GM23338 (cell line): ENCODE data around the gene DTNA. TPM values are rescaled to one million over a fixed set of nuclear protein-coding genes. Genes with fewer than 3 reads are reported as not detected.
A peak's percentile ranks its signal among the peaks of the same experiment; 100 is the strongest.

ENCODE experiments used
- ATAC-seq: fragments of 200-7000 bp; cut with Tn5 transposase; 3 replicates; pipeline ENCODE4 v1.9.1; 2020
- DNase-seq: peaks from one replicate; pipeline ENCODE4 v3.0.0-alpha.2; 2015; ENCODE audit warnings: low spot score
- H2AFZ ChIP-seq: fragments of 200-600 bp; sonication (generic); 2 replicates; pipeline ENCODE4 v1.8.0; 2016; ENCODE audit warnings: antibody characterized with exemption, mild to moderate bottlenecking, moderate library complexity
- H3F3A ChIP-seq: fragments of 200-600 bp; sonication (generic); replicated peaks from 2 replicates; pipeline ENCODE4 v1.8.0; 2017; ENCODE audit warnings: antibody characterized with exemption, mixed run types, low read depth
- H3K27ac ChIP-seq: fragments of 200-600 bp; sonication (generic); 2 replicates; pipeline ENCODE4 v1.6.1; 2016; ENCODE audit warnings: low read depth
- H3K27me3 ChIP-seq: fragments of 200-600 bp; sonication (generic); 2 replicates; pipeline ENCODE4 v1.8.0; 2016; ENCODE audit warnings: mild to moderate bottlenecking, mixed run types, moderate library complexity; ENCODE audit not compliant: insufficient read depth
- H3K36me3 ChIP-seq: fragments of 200-600 bp; sonication (generic); 2 replicates; pipeline ENCODE4 v1.8.0; 2016; ENCODE audit warnings: mild to moderate bottlenecking; ENCODE audit not compliant: insufficient read depth
- H3K4me1 ChIP-seq: fragments of 200-600 bp; sonication (generic); 2 replicates; pipeline ENCODE4 v1.8.0; 2016; ENCODE audit warnings: mild to moderate bottlenecking, moderate library complexity; ENCODE audit not compliant: insufficient read depth
- H3K4me2 ChIP-seq: fragments of 200-600 bp; sonication (generic); 2 replicates; pipeline ENCODE4 v1.7.1; 2017; ENCODE audit warnings: mixed run types
- H3K4me3 ChIP-seq: fragments of 200-600 bp; sonication (generic); 2 replicates; pipeline ENCODE4 v1.6.1; 2016; ENCODE audit warnings: mixed run types
- H3K79me2 ChIP-seq: fragments of 200-600 bp; sonication (generic); replicated peaks from 2 replicates; pipeline ENCODE4 v1.8.0; 2017; ENCODE audit warnings: mild to moderate bottlenecking; ENCODE audit not compliant: insufficient read depth
- H3K9me2 ChIP-seq: fragments of 200-600 bp; sonication (generic); 2 replicates; pipeline ENCODE4 v1.8.0; 2017; ENCODE audit not compliant: insufficient read depth
- H4K20me1 ChIP-seq: fragments of 200-600 bp; sonication (generic); replicated peaks from 2 replicates; pipeline ENCODE4 v1.8.0; 2017; ENCODE audit warnings: mild to moderate bottlenecking; ENCODE audit not compliant: insufficient read depth
- H3K27ac Mint-ChIP-seq: 2 replicates; pipeline ENCODE4 v1.8.0; 2020; ENCODE audit warnings: inconsistent platforms, mild to moderate bottlenecking, moderate library complexity, mixed read lengths
- H3K27me3 Mint-ChIP-seq: 3 replicates; pipeline ENCODE4 v1.8.0; 2022; ENCODE audit warnings: low read depth, mild to moderate bottlenecking, moderate library complexity, mixed read lengths, inconsistent platforms; ENCODE audit not compliant: insufficient read depth, poor library complexity
- H3K36me3 Mint-ChIP-seq: 3 replicates; pipeline ENCODE4 v1.8.0; 2021; ENCODE audit warnings: low read depth, mild to moderate bottlenecking, inconsistent platforms, moderate library complexity, mixed read lengths
- H3K4me1 Mint-ChIP-seq: 3 replicates; pipeline ENCODE4 v1.8.0; 2020; ENCODE audit warnings: mild to moderate bottlenecking, inconsistent platforms, mixed read lengths
- H3K4me3 Mint-ChIP-seq: 3 replicates; pipeline ENCODE4 v1.8.0; 2021; ENCODE audit warnings: moderate library complexity, mild to moderate bottlenecking, inconsistent platforms, mixed read lengths
- H3K9me3 Mint-ChIP-seq: 3 replicates; pipeline ENCODE4 v1.8.0; 2020; ENCODE audit warnings: moderate library complexity, mild to moderate bottlenecking, inconsistent platforms, mixed read lengths
- CREB1 ChIP-seq: fragments of 250-450 bp; sonication (Bioruptor Pico); IDR thresholded peaks from 2 replicates; pipeline ENCODE4 v1.5.0; 2020; ENCODE audit warnings: low read depth, mild to moderate bottlenecking, moderate library complexity
- CTCF ChIP-seq, 2 experiments: fragments of 200-600 bp in 1 of 2; sonication (generic) in 1 of 2; conservative IDR thresholded peaks; 2 replicates each; pipeline versions ENCODE4 v1.5.1 to v1.6.1; 2016 to 2017; ENCODE audit warnings: antibody characterized with exemption in 2 of 2, low read depth in 2 of 2, mild to moderate bottlenecking in 2 of 2, moderate library complexity in 1 of 2
- ETS1 ChIP-seq: IDR thresholded peaks from 2 replicates; pipeline ENCODE4 v1.6.1; 2016; ENCODE audit warnings: antibody characterized with exemption
- EZH2 ChIP-seq: fragments of 200-600 bp; sonication (generic); IDR thresholded peaks from one replicate; pipeline ENCODE4 v1.8.0; 2017; ENCODE audit warnings: antibody characterized with exemption, mild to moderate bottlenecking, low read depth; ENCODE audit not compliant: unreplicated experiment
- JUNB ChIP-seq: IDR thresholded peaks from one replicate; pipeline ENCODE4 v1.6.1; 2016; ENCODE audit warnings: antibody characterized with exemption; ENCODE audit not compliant: unreplicated experiment
- ZNF462 ChIP-seq: fragments of 250-450 bp; sonication (Bioruptor Pico); IDR thresholded peaks from 2 replicates; pipeline ENCODE4 v1.5.0; 2020; ENCODE audit warnings: mild to moderate bottlenecking, moderate library complexity
- polyA plus RNA-seq: library from polyadenylated mRNA; unstranded; fragments of >200 nt; fragmentation: Nextera tagmentation; extraction: Ambion mirVana; gene quantifications from 2 replicates; pipeline ENCODE4 v1.2.1, GENCODE V29; 2016
- total RNA-seq: library from RNA; depleted of rRNA; stranded (reverse); fragments of >200 nt; shearing (Covaris generic); gene quantifications from 2 replicates; pipeline ENCODE4 v1.2.3, GENCODE V29; 2014

Gene DTNA
- total and polyA plus RNA-seq, 2 experiments from 2014 or later = 11.5 to 25.1 TPM

- ATAC-seq = peak; percentile 28; the same call in 1 of the 3 replicates
- H3K4me2 ChIP-seq = no peak overlapping the region
Measured at GRCh38 chr18:34709104-34709503, 994 bp upstream of the DTNA start.

GRCh38 chr18:34710458-34710914 lies 388 bp downstream of the DTNA start:
- Histone ChIP-seq H3K27ac (no peak overlapping the region), H3K79me2 (no peaks in the 10 kb centered on the region), H4K20me1 (no peaks in the 10 kb centered on the region), H3K4me2 (no peak overlapping the region), H3F3A (no peaks in the 10 kb centered on the region), H2AFZ (no peak overlapping the region), H3K9me2 (no peaks in the 10 kb centered on the region; the same call in 1 of the 2 replicates), H3K27me3 (no peaks in the 10 kb centered on the region), H3K4me1 (peaks cover 47% of the 10 kb centered on the region), H3K36me3 (no peaks in the 10 kb centered on the region), H3K4me3 (no peak overlapping the region)
- ATAC-seq (no peak), DNase-seq (no peak)
- H3K27me3 Mint-ChIP-seq = no peaks in the 10 kb centered on the region
- H3K36me3 Mint-ChIP-seq = no peaks in the 10 kb centered on the region
- no peaks in the 10 kb centered on the region for H3K9me3 Mint-ChIP-seq
- H3K4me3 Mint-ChIP-seq = peak overlapping the region; percentile 18; the same call in 1 of the 3 replicates
- TF ChIP-seq JUNB (no peak), CREB1 (CRISPR knock-in tag) (no peak), CTCF (conservative IDR thresholded peaks at IDR 0.05; ENCODE audit: low read depth in 2 of 2) (no peak), ZNF462 (CRISPR knock-in tag) (no peak), EZH2 (no peak)
- H3K27ac Mint-ChIP-seq = peak overlapping the region; percentile 94
- H3K4me1 Mint-ChIP-seq = peaks cover 37% of the 10 kb centered on the region

More at GRCh38 chr18:34709104-34709503, 994 bp upstream of the DTNA start:
- H2AFZ ChIP-seq = no peak overlapping the region
- H3K9me2 ChIP-seq = no peaks in the 10 kb centered on the region; the same call in 1 of the 2 replicates
- peaks cover 47% of the 10 kb centered on the region for H3K4me1 ChIP-seq
- Mint-ChIP-seq H3K9me3 (no peaks in the 10 kb centered on the region), H3K27me3 (no peaks in the 10 kb centered on the region), H3K36me3 (no peaks in the 10 kb centered on the region), H3K4me1 (peaks cover 37% of the 10 kb centered on the region), H3K27ac (no peak overlapping the region), H3K4me3 (no peak overlapping the region)
- no peak for DNase-seq
- no peaks in the 10 kb centered on the region for H3K27me3 ChIP-seq
- H4K20me1 ChIP-seq = no peaks in the 10 kb centered on the region
- no peaks in the 10 kb centered on the region for H3F3A ChIP-seq
- TF ChIP-seq ETS1 = no peak
- H3K36me3 ChIP-seq = no peaks in the 10 kb centered on the region
- no peak overlapping the region for H3K4me3 ChIP-seq
- no peak overlapping the region for H3K27ac ChIP-seq
- no peaks in the 10 kb centered on the region for H3K79me2 ChIP-seq
